ENCODE results near the gene SFTPB. TPM values are rescaled to one million over a fixed set of nuclear protein-coding genes. Genes with fewer than 3 reads are reported as not detected.
"Not testable (repeated sequence)": the region's sequence is repeated elsewhere in the genome, so short reads cannot be mapped to it uniquely, and the experiment has no call there.

Gene SFTPB
- total RNA-seq: under 1 TPM in 1 of 2 donors, not detected in 1; 0.59 TPM

DNA sequence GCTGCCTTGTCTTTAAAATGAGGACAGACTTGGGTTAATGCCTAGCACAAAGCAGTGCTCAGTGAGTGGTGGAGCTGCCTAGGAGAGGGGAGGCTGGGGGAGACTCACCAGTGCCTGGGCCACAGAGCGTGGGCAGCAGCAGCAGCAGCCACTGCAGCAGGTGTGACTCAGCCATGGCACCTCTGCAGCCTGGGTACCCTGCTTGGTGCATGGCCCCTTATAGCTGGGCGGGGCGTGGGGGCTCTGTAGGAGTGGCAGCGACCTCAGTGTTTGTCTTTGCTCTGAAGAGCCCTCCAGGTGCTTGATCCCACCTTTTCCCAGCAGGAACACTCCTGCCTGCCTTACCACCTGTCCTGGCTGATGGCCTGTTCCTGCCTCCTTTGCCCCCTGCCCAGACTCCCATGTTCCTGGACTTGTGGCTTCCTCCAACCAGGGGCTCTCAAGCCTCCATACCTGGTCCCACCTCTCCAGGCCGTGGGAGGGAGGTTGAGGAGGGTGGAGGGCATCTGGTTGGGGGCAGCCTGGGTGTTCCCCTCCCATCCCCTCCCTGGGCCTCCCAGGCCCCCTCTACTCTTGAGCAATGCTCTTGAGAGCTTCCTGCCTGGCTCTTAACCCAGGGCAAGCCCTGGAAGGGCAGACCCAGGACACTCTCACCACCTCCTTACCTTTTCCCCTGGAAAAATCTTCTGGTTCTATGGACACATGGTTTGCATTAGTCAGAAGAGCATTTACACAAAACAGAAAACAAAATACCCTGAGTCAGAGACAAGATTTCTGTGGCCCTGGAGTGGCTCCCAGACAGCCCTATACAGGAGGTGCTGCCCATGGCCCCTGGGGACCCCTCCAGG, at the start of gene SFTPB:
SFTPB (minus strand) TSS at position 191 of the 848 bp plus-strand sequence; CDS start at position 175, 16 bp downstream.
- TF ChIP-seq POLR2A (IDR thresholded peaks at IDR 0.05) (no peak), POLR2AphosphoS5 (IDR thresholded peaks at IDR 0.05) (no peak)
- TF ChIP-seq, protein P1, sequence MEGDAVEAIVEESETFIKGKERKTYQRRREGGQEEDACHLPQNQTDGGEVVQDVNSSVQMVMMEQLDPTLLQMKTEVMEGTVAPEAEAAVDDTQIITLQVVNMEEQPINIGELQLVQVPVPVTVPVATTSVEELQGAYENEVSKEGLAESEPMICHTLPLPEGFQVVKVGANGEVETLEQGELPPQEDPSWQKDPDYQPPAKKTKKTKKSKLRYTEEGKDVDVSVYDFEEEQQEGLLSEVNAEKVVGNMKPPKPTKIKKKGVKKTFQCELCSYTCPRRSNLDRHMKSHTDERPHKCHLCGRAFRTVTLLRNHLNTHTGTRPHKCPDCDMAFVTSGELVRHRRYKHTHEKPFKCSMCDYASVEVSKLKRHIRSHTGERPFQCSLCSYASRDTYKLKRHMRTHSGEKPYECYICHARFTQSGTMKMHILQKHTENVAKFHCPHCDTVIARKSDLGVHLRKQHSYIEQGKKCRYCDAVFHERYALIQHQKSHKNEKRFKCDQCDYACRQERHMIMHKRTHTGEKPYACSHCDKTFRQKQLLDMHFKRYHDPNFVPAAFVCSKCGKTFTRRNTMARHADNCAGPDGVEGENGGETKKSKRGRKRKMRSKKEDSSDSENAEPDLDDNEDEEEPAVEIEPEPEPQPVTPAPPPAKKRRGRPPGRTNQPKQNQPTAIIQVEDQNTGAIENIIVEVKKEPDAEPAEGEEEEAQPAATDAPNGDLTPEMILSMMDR (IDR thresholded peaks at IDR 0.05): no peak
- intact Hi-C loops (cut with DNase I): no loop called here
- 71% methylated on average over 5 of the region's 5 CpGs for WGBS
- no peak for DNase-seq (ENCODE audit: low spot score)
- Histone ChIP-seq H3K9me3 (no peaks in the 10 kb centered on the region), H3K4me1 (replicated peaks) (no peaks in the 10 kb centered on the region), H3K27ac (no peak within 1 kb of the TSS), H3K27me3 (replicated peaks; ENCODE audit: insufficient read depth) (no peaks in the 10 kb centered on the region), H3K36me3 (no peaks in the 10 kb centered on the region), H3K4me3 (no peak within 1 kb of the TSS)

DNA sequence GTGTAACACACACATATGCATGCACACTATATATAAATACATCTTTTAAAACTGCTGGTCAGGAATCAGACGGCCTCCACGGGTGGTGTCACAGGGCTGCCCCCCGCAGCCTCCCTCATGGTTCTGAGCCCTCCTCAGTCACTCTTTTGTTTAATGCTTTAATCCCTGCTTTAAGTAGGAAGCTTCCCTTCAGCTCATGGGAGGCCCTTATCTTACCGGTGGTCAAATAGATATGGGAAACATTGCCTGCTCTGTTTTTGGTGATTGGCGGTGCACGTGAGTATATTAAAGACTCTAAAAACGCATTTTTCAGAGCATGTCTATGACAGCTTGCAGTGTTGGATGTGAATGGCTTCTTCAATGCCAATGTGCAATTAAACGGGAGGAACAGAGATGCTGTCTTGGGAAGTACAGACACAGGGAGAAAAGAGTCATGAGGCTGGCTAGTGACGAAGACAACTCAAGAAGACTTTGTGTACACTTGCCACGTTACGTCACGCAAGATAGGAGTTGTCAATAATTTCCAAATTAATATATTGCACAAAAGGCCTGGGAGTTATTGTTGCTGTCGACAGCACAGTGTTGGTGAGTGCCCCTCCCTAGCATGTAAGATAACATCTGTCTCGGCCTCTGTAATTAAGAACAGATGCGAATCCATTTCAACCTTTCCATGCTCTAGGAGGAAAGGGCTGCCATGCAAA, 49.5 kb upstream of the SFTPB start:
- WGBS: 66% methylated on average over 15 of the region's 15 CpGs
- TF ChIP-seq, protein P1 (IDR thresholded peaks at IDR 0.05): no peak
- no peak for TF ChIP-seq POLR2AphosphoS5 (IDR thresholded peaks at IDR 0.05)
- no peak for TF ChIP-seq POLR2A (IDR thresholded peaks at IDR 0.05)
- Histone ChIP-seq H3K4me3 (no peak overlapping the region), H3K4me1 (replicated peaks) (peaks cover 4% of the 10 kb centered on the region), H3K27ac (no peak overlapping the region), H3K27me3 (replicated peaks; ENCODE audit: insufficient read depth) (no peaks in the 10 kb centered on the region), H3K36me3 (no peaks in the 10 kb centered on the region), H3K9me3 (no peaks in the 10 kb centered on the region)
- intact Hi-C loops (cut with DNase I): no loop called here
- no peak for DNase-seq (ENCODE audit: low spot score)

GRCh38 chr2:85716346-85716914, 48.4 kb upstream of the SFTPB start:
- DNase-seq (ENCODE audit: low spot score): no peak
- TF ChIP-seq POLR2AphosphoS5 (IDR thresholded peaks at IDR 0.05) (no peak), POLR2A (IDR thresholded peaks at IDR 0.05) (no peak)
- TF ChIP-seq, protein P1 (IDR thresholded peaks at IDR 0.05): no peak
- Histone ChIP-seq H3K27ac (no peak overlapping the region), H3K9me3 (no peaks in the 10 kb centered on the region), H3K36me3 (no peaks in the 10 kb centered on the region), H3K27me3 (replicated peaks; ENCODE audit: insufficient read depth) (no peaks in the 10 kb centered on the region), H3K4me3 (no peak overlapping the region), H3K4me1 (replicated peaks) (peaks cover 4% of the 10 kb centered on the region)
- intact Hi-C loops (cut with DNase I): no loop called here
- WGBS: 88% methylated on average over 13 of the region's 13 CpGs

- TF ChIP-seq POLR2AphosphoS5 (IDR thresholded peaks at IDR 0.05): no peak
- TF ChIP-seq, protein P1 (IDR thresholded peaks at IDR 0.05): no peak
- no peak for TF ChIP-seq POLR2A (IDR thresholded peaks at IDR 0.05)
- H3K36me3 ChIP-seq: no peaks in the 10 kb centered on the region
- no peak overlapping the region for H3K4me3 ChIP-seq
- no peaks in the 10 kb centered on the region for H3K27me3 ChIP-seq (replicated peaks; ENCODE audit: insufficient read depth)
- H3K4me1 ChIP-seq (replicated peaks): peaks cover 4% of the 10 kb centered on the region
- intact Hi-C loops (cut with DNase I): no loop called here
- 90% methylated on average over 8 of the region's 8 CpGs for WGBS
- no peaks in the 10 kb centered on the region for H3K9me3 ChIP-seq
- DNase-seq (ENCODE audit: low spot score): no peak
- H3K27ac ChIP-seq: no peak overlapping the region
Measured at GRCh38 chr2:85714841-85715240, 46.8 kb upstream of the SFTPB start.

- H3K36me3 ChIP-seq; H3K4me3 ChIP-seq; H3K27me3 ChIP-seq (replicated peaks; ENCODE audit: insufficient read depth); DNase-seq (ENCODE audit: low spot score); H3K27ac ChIP-seq; intact Hi-C loops (cut with DNase I); H3K9me3 ChIP-seq; H3K4me1 ChIP-seq (replicated peaks): not testable (repeated sequence)
- 92% methylated on average over 7 of the region's 7 CpGs for WGBS
Measured at GRCh38 chr2:85714421-85714820, 46.4 kb upstream of the SFTPB start.
